MM.1S (cell line): ENCODE measurements around the gene RNF224.

Source experiments
- CTCF ChIP-seq: fragments of 300-600 bp; sonication (generic); IDR thresholded peaks from 2 replicates; pipeline ENCODE4 v1.5.1; 2016; ENCODE audit warnings: antibody characterized with exemption, low read length, mixed read lengths
- EZH2 ChIP-seq: fragments of 300-600 bp; sonication (generic); optimal IDR thresholded peaks from 2 replicates; pipeline ENCODE3; 2017; ENCODE audit warnings: low read depth, mild to moderate bottlenecking, antibody characterized with exemption, low read length, mixed read lengths
- EZH2phosphoT487 ChIP-seq: fragments of 300-600 bp; sonication (generic); IDR thresholded peaks from 2 replicates; pipeline ENCODE4 v1.6.1; 2018; ENCODE audit warnings: antibody characterized with exemption, low read length

GRCh38 chr9:137267933-137268355 lies 40.6 kb downstream of the RNF224 start:
- TF ChIP-seq CTCF = no peak
- TF ChIP-seq EZH2 = no peak
- TF ChIP-seq EZH2phosphoT487 = no peak
